ENCODE measurements around the gene RNF149. TPM values are rescaled to one million over a fixed set of nuclear protein-coding genes. Genes with fewer than 3 reads are reported as not detected.

Gene RNF149
- total and polyA plus RNA-seq, 2 donors (not counting 3 experiments of a cell fraction or from before 2014, with no cell fraction given): 31.3 to 66.6 TPM

DNA sequence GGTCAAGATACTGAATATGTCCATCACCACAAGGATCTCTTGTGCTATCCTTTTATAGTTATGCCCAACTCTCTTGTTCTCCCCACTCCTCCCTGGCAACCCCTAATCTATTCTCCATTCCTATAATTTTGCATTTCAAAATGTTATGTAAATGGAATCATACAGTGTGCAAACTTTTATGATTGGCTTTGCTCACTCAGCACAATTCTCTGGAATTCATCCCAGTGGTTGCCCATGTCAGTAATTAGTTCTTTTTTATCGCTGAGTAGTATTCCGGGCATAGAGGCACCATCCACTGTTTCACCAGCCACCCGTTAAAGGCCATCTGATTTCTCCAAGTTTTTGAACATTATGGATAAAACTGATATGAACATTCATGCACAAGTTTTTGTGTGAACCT, 38.4 kb upstream of the RNF149 start:
- Histone ChIP-seq H3K9me3 (replicated peaks; ENCODE audit: control insufficient read depth, insufficient read depth, low read length) (no peaks in the 10 kb centered on the region), H3K9ac (replicated peaks; ENCODE audit: extremely low read depth, insufficient read depth, low read length) (no peak overlapping the region), H4K20me1 (replicated peaks; ENCODE audit: control insufficient read depth, extremely low read depth, insufficient read depth, low read length) (no peaks in the 10 kb centered on the region), H3K36me3 (ENCODE audit: control insufficient read depth in 2 of 2, extremely low read depth in 1 of 2, insufficient read depth in 2 of 2, low read length in 2 of 2) (no peaks in the 10 kb centered on the region), H3K79me2 (ENCODE audit: control insufficient read depth, insufficient read depth, low read length) (no peaks in the 10 kb centered on the region), H3K4me3 (replicated peaks in 1 of 3; ENCODE audit: insufficient read depth in 1 of 3, low read depth in 1 of 3, low read length in 3 of 3) (no peak overlapping the region), H2AFZ (ENCODE audit: low read depth, low read length) (no peak overlapping the region), H3K4me1 (ENCODE audit: control insufficient read depth, extremely low read depth, insufficient read depth, low read length) (no peaks in the 10 kb centered on the region), H3K27ac (ENCODE audit: insufficient read depth, low read depth, low read length) (no peak overlapping the region), H3K9me1 (replicated peaks; ENCODE audit: control insufficient read depth, extremely low read depth, insufficient read depth, low read length) (no peaks in the 10 kb centered on the region), H3K4me2 (ENCODE audit: insufficient read depth, low read length) (no peak overlapping the region), H3K27me3 (ENCODE audit: control insufficient read depth in 2 of 2, insufficient read depth in 2 of 2, low read length in 2 of 2) (no peaks in the 10 kb centered on the region)
- POLR2A ChIA-PET: no interaction called here
- DNase-seq (ENCODE audit: low read depth, low spot score) (no peak), FAIRE-seq (no peak)
- CTCF ChIA-PET: interaction anchor here (0.8 to 1.3 kb wide), 4 partner anchors 13 to 537 kb away, joined by 3 to 4 read pairs (median 3); no protein-coding TSS in a partner anchor
- dilution Hi-C loops (cut with MboI; ENCODE audit: extremely low pct_ligation_motif_present, low sequenced_read_pairs): no loop called here
- intact Hi-C loops (cut with micrococcal nuclease): no loop called here
- BruUV-seq (replicated peaks): no TSS peak
- TF ChIP-seq MYC (IDR thresholded peaks at IDR 0.05; ENCODE audit: low read depth, low read length) (no peak), JUN (IDR thresholded peaks at IDR 0.05; ENCODE audit: borderline replicate concordance, insufficient read depth, insufficient read length, low read depth) (no peak), GATA2 (IDR thresholded peaks at IDR 0.05; ENCODE audit: insufficient read depth, insufficient read length, low read depth, low read length) (no peak), FOS (IDR thresholded peaks at IDR 0.05; ENCODE audit: borderline replicate concordance, insufficient read depth, low read length) (no peak), POLR2A (IDR thresholded peaks at IDR 0.05; ENCODE audit: low read depth, low read length) (no peak), EZH2 (IDR thresholded peaks at IDR 0.05; ENCODE audit: borderline replicate concordance, low read depth, low read length, severe bottlenecking) (no peak), POLR2AphosphoS5 (IDR thresholded peaks at IDR 0.05; ENCODE audit: insufficient read depth, low read depth, low read length) (no peak)
- TF ChIP-seq, protein P1, sequence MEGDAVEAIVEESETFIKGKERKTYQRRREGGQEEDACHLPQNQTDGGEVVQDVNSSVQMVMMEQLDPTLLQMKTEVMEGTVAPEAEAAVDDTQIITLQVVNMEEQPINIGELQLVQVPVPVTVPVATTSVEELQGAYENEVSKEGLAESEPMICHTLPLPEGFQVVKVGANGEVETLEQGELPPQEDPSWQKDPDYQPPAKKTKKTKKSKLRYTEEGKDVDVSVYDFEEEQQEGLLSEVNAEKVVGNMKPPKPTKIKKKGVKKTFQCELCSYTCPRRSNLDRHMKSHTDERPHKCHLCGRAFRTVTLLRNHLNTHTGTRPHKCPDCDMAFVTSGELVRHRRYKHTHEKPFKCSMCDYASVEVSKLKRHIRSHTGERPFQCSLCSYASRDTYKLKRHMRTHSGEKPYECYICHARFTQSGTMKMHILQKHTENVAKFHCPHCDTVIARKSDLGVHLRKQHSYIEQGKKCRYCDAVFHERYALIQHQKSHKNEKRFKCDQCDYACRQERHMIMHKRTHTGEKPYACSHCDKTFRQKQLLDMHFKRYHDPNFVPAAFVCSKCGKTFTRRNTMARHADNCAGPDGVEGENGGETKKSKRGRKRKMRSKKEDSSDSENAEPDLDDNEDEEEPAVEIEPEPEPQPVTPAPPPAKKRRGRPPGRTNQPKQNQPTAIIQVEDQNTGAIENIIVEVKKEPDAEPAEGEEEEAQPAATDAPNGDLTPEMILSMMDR (IDR thresholded peaks at IDR 0.05; ENCODE audit: extremely low read depth in 1 of 2, insufficient read depth in 1 of 2, low read depth in 1 of 2, low read length in 2 of 2): no peak
- TF ChIP-seq, protein P2, sequence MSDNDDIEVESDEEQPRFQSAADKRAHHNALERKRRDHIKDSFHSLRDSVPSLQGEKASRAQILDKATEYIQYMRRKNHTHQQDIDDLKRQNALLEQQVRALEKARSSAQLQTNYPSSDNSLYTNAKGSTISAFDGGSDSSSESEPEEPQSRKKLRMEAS (IDR thresholded peaks at IDR 0.05; ENCODE audit: insufficient read depth, insufficient read length): no peak

Measured in endothelial cell of umbilical vein (primary cell).